ENCODE measurements around the gene LYSET. TPM values are rescaled to one million over a fixed set of nuclear protein-coding genes. Genes with fewer than 3 reads are reported as not detected.

LYSET gene
- total RNA-seq, 2 donors from 2014 or later = 25.0 to 27.9 TPM

- Mint-ChIP-seq H3K27ac (no peak overlapping the region), H3K9me3 (no peaks in the 10 kb centered on the region), H3K27me3 (ENCODE audit: insufficient read depth) (no peaks in the 10 kb centered on the region), H3K4me1 (no peaks in the 10 kb centered on the region), H3K36me3 (ENCODE audit: low read depth) (no peaks in the 10 kb centered on the region), H3K4me3 (no peak overlapping the region)
- no peak overlapping the region for H3K4me3 ChIP-seq (ENCODE audit: low read length)
- H3K4me1 ChIP-seq (ENCODE audit: control insufficient read depth, insufficient read depth, low read length) = no peaks in the 10 kb centered on the region
- no peak for DNase-seq
- no peak overlapping the region for H3K27ac ChIP-seq (ENCODE audit: low read depth, low read length)
- H3K36me3 ChIP-seq (ENCODE audit: control insufficient read depth, insufficient read depth, low read length) = no peaks in the 10 kb centered on the region
- H3K27me3 ChIP-seq (ENCODE audit: control insufficient read depth, insufficient read depth, low read length, poor library complexity, severe bottlenecking) = no peaks in the 10 kb centered on the region
- H3K9me3 ChIP-seq (ENCODE audit: control insufficient read depth, low read length) = no peaks in the 10 kb centered on the region
- WGBS, 2 experiments (ENCODE audit: insufficient coverage in 1 of 2, insufficient read length in 1 of 2) = 63 to 66% methylated on average over 13 to 16 of the region's 16 CpGs
- H3K9ac ChIP-seq (ENCODE audit: extremely low read depth, low read length, poor library complexity, severe bottlenecking) = no peak overlapping the region
- TF ChIP-seq, protein P1, sequence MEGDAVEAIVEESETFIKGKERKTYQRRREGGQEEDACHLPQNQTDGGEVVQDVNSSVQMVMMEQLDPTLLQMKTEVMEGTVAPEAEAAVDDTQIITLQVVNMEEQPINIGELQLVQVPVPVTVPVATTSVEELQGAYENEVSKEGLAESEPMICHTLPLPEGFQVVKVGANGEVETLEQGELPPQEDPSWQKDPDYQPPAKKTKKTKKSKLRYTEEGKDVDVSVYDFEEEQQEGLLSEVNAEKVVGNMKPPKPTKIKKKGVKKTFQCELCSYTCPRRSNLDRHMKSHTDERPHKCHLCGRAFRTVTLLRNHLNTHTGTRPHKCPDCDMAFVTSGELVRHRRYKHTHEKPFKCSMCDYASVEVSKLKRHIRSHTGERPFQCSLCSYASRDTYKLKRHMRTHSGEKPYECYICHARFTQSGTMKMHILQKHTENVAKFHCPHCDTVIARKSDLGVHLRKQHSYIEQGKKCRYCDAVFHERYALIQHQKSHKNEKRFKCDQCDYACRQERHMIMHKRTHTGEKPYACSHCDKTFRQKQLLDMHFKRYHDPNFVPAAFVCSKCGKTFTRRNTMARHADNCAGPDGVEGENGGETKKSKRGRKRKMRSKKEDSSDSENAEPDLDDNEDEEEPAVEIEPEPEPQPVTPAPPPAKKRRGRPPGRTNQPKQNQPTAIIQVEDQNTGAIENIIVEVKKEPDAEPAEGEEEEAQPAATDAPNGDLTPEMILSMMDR (conservative IDR thresholded peaks at IDR 0.05) = no peak
Measured at GRCh38 chr14:93150227-93151208, 34.6 kb upstream of the LYSET start.

DNA sequence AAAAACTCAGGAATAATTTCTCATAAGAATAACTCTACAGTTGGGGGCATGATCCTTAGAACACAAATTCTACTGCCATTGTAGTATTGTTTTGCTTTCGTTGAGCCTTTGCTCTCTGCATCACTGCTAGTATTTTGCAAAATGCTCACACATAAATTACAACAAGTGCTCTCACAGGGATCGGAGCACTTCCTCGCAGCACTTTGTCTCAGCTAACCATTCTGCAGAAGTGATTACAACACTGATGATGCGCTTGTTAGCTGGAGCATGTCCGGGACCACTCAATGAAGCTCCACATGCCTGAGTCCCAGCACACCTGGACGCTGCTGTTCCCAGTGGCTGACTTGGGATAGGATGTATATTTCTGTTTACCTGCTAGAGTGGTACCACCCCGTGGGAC lies 32.0 kb upstream of the LYSET start:
- H3K9me3 Mint-ChIP-seq = no peaks in the 10 kb centered on the region

GRCh38 chr14:93155667-93156066 lies 29.4 kb upstream of the LYSET start:
- TF ChIP-seq, protein P1 (conservative IDR thresholded peaks at IDR 0.05) = no peak

More for the DNA sequence above, 32.0 kb upstream of the LYSET start:
- no peak overlapping the region for H3K27ac ChIP-seq (ENCODE audit: low read depth, low read length)
- Mint-ChIP-seq H3K27ac (no peak overlapping the region), H3K27me3 (ENCODE audit: insufficient read depth) (no peaks in the 10 kb centered on the region), H3K4me1 (no peaks in the 10 kb centered on the region), H3K4me3 (no peak overlapping the region), H3K36me3 (ENCODE audit: low read depth) (no peaks in the 10 kb centered on the region)
- no peaks in the 10 kb centered on the region for H3K9me3 ChIP-seq (ENCODE audit: control insufficient read depth, low read length)
- no peaks in the 10 kb centered on the region for H3K27me3 ChIP-seq (ENCODE audit: control insufficient read depth, insufficient read depth, low read length, poor library complexity, severe bottlenecking)
- no peak overlapping the region for H3K9ac ChIP-seq (ENCODE audit: extremely low read depth, low read length, poor library complexity, severe bottlenecking)
- TF ChIP-seq, protein P1 (conservative IDR thresholded peaks at IDR 0.05) = no peak
- H3K36me3 ChIP-seq (ENCODE audit: control insufficient read depth, insufficient read depth, low read length) = no peaks in the 10 kb centered on the region
- no peaks in the 10 kb centered on the region for H3K4me1 ChIP-seq (ENCODE audit: control insufficient read depth, insufficient read depth, low read length)
- H3K4me3 ChIP-seq (ENCODE audit: low read length) = no peak overlapping the region
- DNase-seq = no peak
- 92 to 96% methylated on average over 5 of the region's 7 CpGs for WGBS, 2 experiments (ENCODE audit: insufficient coverage in 1 of 2, insufficient read length in 1 of 2)

More at GRCh38 chr14:93155667-93156066, 29.4 kb upstream of the LYSET start:
- no peaks in the 10 kb centered on the region for H3K27me3 Mint-ChIP-seq (ENCODE audit: insufficient read depth)
- no peaks in the 10 kb centered on the region for H3K9me3 Mint-ChIP-seq
- peaks cover 3% of the 10 kb centered on the region for H3K4me1 Mint-ChIP-seq
- no peaks in the 10 kb centered on the region for H3K27me3 ChIP-seq (ENCODE audit: control insufficient read depth, insufficient read depth, low read length, poor library complexity, severe bottlenecking)
- no peaks in the 10 kb centered on the region for H3K36me3 ChIP-seq (ENCODE audit: control insufficient read depth, insufficient read depth, low read length)
- H3K9ac ChIP-seq (ENCODE audit: extremely low read depth, low read length, poor library complexity, severe bottlenecking) = no peak overlapping the region
- no peak overlapping the region for H3K27ac Mint-ChIP-seq
- no peak for DNase-seq
- WGBS, 2 experiments (ENCODE audit: insufficient coverage in 1 of 2, insufficient read length in 1 of 2) = 97% methylated on average over 2 of the region's 2 CpGs; no CpG with 5 or more reads in 1 of the 2 experiments
- no peak overlapping the region for H3K4me3 Mint-ChIP-seq
- H3K4me3 ChIP-seq (ENCODE audit: low read length) = no peak overlapping the region
- H3K4me1 ChIP-seq (ENCODE audit: control insufficient read depth, insufficient read depth, low read length) = no peaks in the 10 kb centered on the region
- no peaks in the 10 kb centered on the region for H3K9me3 ChIP-seq (ENCODE audit: control insufficient read depth, low read length)
- H3K36me3 Mint-ChIP-seq (ENCODE audit: low read depth) = no peaks in the 10 kb centered on the region
- H3K27ac ChIP-seq (ENCODE audit: low read depth, low read length) = no peak overlapping the region
